Activated effector memory CD4-positive, alpha-beta T cell treated with anti-CD3 and anti-CD28 coated beads, Interleukin-2, amount 50 U/mL, for 16 hours (primary cell): ENCODE measurements around the gene TGM5.
"Not testable (repeated sequence)": the region's sequence is repeated elsewhere in the genome, so short reads cannot be mapped to it uniquely, and the experiment has no call there.

Source experiments
- DNase-seq: peaks from one replicate; pipeline ENCODE4 v3.0.0-alpha.2; 2020

The TGM5 gene

GRCh38 chr15:43274136-43274535 is 7.4 kb upstream of the TGM5 start:
- no peak for DNase-seq

DNA sequence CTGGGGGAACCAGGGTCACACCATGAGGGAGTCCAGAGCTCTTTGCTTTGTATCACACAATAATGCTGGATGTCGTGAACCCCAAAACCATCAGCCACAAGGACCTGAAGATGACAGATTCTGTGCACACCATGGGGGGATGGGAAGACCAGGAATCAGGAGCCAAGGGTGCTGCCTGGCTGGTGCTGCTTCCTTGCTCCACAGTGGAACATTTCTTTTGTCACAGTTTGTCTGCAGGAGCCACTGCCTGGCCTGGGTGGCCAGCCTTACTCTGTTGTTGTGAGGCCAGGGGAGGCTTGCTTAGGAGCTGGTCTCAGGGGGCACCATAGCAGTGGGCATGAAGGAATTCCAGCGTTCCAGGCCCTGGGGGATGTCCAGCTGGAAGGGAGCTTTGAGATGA is 6.5 kb upstream of the TGM5 start:
- DNase-seq = no peak

DNA sequence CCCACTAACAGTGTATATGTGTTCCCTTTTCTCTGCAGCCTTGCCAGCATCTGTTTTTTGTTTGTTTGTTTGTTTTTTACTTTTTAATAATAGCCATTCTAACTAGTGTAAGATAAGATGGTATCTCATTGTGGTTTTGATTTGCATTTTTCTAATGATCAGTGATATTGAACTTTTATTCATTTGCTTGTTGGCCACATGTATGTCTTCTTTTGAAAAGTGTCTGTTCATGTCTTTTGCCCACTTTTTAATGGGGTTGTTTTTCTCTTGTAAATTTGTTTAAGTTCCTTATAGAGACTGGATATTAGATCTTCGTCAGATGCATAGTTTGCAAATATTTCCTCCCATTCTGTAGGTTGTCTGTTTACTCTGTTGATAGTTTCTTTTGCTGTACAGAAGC is 5.2 kb upstream of the TGM5 start:
- DNase-seq = not testable (repeated sequence)

DNA sequence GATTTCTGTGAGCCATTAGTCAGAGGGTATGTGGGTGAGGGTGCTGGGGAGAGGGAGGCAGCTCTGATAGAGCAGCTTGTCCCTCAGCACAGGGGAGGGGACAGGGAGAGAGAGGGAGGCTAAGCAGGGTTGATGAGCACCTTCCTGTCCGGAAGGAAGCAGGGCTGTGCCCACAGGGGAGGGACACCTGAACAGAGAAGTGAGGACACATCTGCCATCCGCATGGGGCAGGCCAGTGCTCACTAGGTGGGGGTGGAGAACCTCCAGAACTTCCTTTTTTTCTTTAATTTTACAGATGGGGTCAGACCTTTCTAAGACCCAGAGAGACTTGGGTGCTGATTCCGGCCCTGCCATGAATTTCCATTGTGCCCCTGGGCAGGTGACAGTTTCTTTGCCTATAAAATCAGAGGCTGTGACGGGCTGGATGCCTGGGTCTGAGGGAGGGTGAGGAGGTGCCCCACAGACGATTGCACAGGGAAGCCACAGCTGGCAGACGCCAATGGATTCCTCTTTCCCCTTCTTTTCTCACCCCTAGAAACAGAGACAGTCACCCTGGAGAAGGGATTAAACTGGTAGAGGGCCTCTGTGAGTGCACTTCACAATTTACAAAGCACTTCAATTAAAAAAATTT is 4.1 kb upstream of the TGM5 start:
- DNase-seq = no peak

GRCh38 chr15:43270113-43270665 is 3.5 kb upstream of the TGM5 start:
- no peak for DNase-seq

GRCh38 chr15:43268111-43269105 is 1.7 kb upstream of the TGM5 start:
- no peak for DNase-seq

GRCh38 chr15:43267439-43267838 is 711 bp upstream of the TGM5 start:
- DNase-seq = no peak

DNA sequence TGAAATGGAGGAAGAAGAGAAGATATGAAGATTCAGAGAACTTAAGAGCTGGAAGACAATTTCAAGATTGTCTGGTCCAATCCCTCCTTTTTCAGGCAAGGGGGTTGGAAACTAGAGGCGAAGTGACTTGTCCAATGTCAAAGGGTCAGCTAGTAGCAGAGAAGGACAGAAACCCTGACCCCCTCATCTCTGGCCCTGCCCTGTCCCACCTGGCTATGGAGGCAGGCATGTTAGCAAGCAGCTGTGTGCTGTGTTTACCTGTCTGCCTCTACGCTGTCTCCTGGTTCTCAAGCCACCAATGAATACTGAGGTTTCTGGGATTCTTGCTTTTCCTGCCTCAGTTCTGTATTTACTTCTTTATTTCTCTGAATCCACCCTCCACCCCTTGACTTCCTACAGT is 342 bp downstream of the TGM5 start:
- no peak for DNase-seq

DNA sequence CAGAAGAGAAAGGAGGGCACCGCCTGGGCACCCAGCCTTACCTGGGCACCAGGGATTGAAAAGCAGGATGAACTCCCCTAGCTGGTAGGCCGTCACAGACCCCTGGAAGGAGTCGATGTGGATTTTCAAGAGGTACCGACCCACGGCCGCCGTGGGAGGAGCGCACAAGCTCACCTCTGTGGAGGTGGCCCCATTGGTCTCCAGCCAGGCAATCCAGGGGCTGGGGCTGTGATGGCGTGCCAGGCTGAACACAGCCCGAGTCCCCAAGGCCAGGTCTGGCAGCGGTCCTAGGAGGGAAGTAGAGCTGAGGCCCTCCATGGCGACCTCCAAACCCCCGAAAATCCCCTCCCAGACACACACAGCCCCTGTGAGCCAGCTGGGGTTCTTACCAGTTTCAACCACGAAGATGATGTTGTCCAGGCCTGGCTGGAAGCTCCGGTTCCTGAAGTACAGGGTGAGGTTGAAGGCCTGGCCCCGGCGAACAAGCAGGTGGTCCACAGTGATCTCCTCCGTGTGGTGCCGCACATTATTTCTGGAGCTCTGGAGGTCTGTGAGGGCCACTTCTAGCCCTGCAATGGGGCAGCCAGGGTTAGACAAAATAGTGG is 6.6 kb downstream of the TGM5 start:
- DNase-seq = no peak

- DNase-seq = no peak
These were observed 7.9 kb downstream of the TGM5 start for GRCh38 chr15:43258781-43259180.

DNA sequence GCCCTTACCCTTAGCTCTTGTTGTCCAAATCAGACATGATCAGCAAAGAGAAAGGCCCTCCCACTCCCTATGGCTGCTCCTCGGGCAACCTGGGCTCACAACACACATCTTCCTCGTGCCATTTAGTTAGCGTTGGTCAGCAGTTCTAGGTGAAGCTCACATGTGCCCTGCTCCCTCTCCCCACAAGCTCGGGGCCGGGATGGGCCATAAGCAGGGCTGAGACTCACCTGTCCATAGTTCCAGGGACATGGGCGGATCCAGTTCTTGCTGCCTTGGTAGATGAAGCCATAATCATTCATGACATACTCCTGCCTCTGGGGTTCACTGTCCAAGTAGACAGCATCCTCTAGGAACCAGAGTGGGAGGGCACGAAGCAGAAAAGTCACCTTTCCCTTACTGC is 10.4 kb downstream of the TGM5 start:
- no peak for DNase-seq

DNA sequence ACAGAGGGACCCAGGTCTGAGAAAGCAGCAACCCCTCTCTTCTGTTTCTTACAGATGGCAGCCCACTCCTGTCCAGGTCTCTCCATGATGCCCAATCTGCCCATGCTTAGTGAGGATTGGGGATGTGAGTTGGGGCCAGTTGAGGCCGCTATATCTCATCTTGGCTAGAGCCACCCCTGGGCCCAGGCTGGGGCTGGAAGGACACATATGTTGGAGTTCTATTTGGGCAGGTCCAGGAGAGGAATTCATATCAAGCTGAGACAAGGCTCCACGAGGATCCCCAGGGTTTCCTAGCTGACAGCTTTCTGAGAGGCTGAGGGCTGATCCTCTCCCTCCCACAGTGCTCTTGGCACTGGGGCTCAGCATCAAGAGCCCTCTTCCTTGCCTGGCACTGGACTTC is 11.4 kb downstream of the TGM5 start:
- DNase-seq = no peak

DNA sequence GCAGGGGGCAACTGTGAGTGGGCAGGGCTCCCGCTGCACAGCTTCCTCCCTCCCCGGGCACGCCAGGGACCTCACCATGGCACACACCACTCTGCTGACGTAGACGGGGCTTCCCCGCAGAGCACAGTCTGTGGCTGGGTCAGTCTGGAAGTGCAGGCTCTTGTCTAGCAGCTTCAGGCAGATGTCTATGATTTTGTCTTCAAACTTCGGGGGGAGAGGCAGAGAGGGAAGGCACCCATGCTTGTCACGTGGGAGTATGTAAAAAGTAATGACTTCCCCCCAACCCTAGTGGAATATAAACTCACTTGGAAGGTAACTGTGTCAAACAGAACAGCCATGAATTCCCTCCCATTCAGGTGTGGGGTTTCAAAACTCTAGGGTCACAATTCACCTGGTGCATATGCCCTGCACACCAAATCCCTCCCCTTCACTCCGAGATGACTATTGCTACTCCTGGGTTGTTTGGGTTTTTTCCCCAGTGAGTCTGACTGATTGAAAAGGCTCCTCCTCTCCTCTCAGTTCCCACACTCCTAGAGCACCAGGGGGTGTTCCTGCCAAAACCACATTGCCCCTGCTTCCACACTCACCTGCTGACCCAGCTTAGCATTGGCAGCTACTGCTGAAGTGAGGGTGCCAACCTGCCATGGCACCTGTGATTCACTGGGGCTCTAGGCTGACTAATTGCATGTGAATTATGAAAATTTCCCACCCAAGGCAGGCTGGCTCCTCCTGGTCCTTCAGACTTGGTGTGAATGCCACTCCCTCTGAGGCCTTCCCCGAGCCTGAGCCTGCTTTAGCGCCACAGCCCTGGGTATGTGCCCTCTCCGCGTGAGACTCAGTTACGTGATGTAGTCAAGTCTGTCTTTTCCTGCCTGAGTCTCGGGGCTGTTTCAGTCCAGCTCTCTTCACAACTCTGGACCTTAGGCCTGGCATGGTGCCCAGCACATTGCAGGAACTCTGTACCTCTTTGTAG is 13.0 kb downstream of the TGM5 start:
- no peak for DNase-seq

DNA sequence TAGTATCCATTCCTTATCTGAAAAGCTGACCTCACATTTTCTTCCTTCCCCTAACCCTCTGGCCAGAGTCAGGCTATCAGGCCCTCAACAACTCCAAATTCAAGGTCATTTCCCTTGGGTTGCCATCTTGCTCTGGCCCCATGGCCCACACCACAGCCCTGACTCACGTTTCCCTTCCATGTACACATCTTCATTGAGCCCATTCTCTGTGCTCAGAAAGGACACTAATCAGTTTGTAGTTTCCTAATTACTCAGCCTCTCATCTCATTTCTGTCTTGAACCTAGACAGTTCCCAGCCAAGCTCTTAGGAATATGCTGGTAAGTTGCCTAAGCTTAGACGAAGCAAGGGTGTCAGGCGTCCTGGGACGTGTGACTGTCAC is 14.9 kb downstream of the TGM5 start:
- no peak for DNase-seq

DNA sequence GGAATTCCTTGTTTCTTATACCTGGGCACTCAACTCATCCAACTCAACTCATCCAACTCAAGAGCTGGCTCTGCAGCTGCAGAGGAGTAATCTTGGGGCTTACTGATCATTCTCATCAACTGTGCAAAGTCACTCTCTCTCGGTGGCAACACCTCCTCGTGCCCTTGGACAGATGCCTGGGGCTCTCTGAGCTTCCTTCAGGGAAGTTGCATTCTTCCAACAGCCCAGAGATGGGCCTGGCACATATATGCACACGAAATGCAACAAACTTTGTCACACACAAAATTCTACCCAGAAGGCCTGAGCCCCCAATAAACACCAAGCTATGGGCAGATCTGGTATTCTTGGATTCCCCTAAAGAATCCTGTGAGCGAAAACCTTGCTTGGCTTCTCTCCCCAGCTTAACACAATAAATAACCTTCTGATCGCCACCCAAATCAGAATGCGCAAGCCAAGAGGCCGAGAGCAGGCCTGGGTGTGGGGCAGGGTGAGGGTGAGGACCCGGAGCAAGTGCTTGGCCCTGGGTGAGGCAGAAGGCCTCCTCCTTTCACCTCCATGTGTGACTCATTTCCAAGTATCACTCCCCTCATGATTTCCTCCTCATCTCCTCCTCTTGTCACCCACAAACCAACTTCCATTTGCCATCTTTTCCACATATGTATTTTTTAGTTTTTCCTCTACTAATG is 15.4 kb downstream of the TGM5 start:
- DNase-seq = no peak

- DNase-seq = no peak
These were observed 15.9 kb downstream of the TGM5 start for GRCh38 chr15:43250785-43251184.

GRCh38 chr15:43249699-43250203 is 17.0 kb downstream of the TGM5 start:
- DNase-seq = no peak

- no peak for DNase-seq
These were observed 17.5 kb downstream of the TGM5 start for GRCh38 chr15:43249236-43249635.

GRCh38 chr15:43246261-43246774 is 20.4 kb downstream of the TGM5 start:
- no peak for DNase-seq

GRCh38 chr15:43244092-43244491 is 22.6 kb downstream of the TGM5 start:
- no peak for DNase-seq

DNA sequence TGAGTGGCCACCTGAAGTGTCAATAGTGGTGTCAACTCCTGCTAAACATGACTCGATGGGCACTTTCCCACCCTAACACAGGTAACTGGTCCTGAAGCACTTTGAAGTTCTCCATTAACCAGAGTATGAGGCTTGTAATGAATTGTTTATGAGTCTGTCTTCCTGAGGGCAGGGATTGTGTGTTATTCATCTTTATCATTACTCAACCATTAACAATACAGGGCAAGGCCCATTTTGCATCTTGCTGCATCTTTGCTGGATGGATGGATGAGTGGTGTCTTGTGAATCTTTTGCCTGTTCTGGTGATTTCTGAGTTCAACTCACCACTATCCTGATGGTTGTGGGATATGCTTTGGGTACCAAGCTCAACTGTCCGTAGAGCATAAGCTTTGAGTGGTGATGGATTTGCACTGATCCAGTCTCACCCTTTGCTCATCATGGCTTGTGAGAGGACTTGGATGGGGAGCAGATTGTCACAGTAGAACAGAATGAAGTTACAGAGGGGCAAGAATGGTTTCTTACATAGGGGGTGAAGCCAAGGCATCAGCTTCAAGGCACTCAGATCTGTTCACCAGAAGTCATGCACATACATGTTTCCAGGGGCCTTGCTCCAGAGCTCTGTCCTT is 23.6 kb downstream of the TGM5 start:
- no peak for DNase-seq
